H1 (cell line): Measurements from ENCODE around the gene WSCD1.

Experiments
- BACH1 ChIP-seq: IDR thresholded peaks from 2 replicates; pipeline ENCODE4 v1.6.1; 2012; ENCODE audit warnings: low read length, improper control_type of control experiment
- CEBPB ChIP-seq: IDR thresholded peaks from 2 replicates; pipeline ENCODE4 v1.6.1; 2012; ENCODE audit warnings: low read depth, low read length
- CHD2 ChIP-seq: IDR thresholded peaks from 2 replicates; pipeline ENCODE4 v1.6.1; 2012; ENCODE audit warnings: low read length, improper control_type of control experiment
- CREB1 ChIP-seq: IDR thresholded peaks from 2 replicates; pipeline ENCODE4 v1.6.1; 2012; ENCODE audit warnings: inconsistent platforms
- EP300 ChIP-seq, 2 experiments: IDR thresholded peaks; 1 replicate in 1 of 2; 2 replicates in 1 of 2; pipeline ENCODE4 v1.6.1; 2011 to 2012; ENCODE audit warnings: low read depth in 2 of 2, low read length in 2 of 2, mild to moderate bottlenecking in 2 of 2, borderline replicate concordance in 1 of 2, inconsistent platforms in 1 of 2, moderate library complexity in 1 of 2
- EZH2 ChIP-seq: fragments of 200-600 bp; sonication (generic); IDR thresholded peaks from 2 replicates; pipeline ENCODE4 v1.7.1; 2012; ENCODE audit warnings: low read depth, mild to moderate bottlenecking, moderate library complexity, low read length, inconsistent platforms; ENCODE audit not compliant: severe bottlenecking
- JUN ChIP-seq: IDR thresholded peaks from 2 replicates; pipeline ENCODE4 v1.6.1; 2011; ENCODE audit warnings: low read depth, mild to moderate bottlenecking, improper control_type of control experiment, low read length
- MAFK ChIP-seq: IDR thresholded peaks from 2 replicates; pipeline ENCODE4 v1.6.1; 2012; ENCODE audit warnings: low read depth, mild to moderate bottlenecking, improper control_type of control experiment, low read length
- RAD21 ChIP-seq, 2 experiments: IDR thresholded peaks in 1 of 2; conservative IDR thresholded peaks in 1 of 2; 2 replicates each; pipeline ENCODE4 v1.6.1; 2011; ENCODE audit warnings: low read depth in 2 of 2, low read length in 2 of 2, improper control_type of control experiment in 1 of 2, inconsistent platforms in 1 of 2, mild to moderate bottlenecking in 1 of 2, moderate library complexity in 1 of 2
- RFX5 ChIP-seq: IDR thresholded peaks from 2 replicates; pipeline ENCODE4 v1.6.1; 2011; ENCODE audit warnings: low read depth, low read length, improper control_type of control experiment, borderline replicate concordance
- TF ChIP-seq, protein P1 (sequence below), 3 experiments: IDR thresholded peaks; 1 replicate in 2 of 3; 2 replicates in 1 of 3; pipeline versions ENCODE4 v1.5.1 to v1.6.1; 2011; ENCODE audit warnings: low read length in 3 of 3, mild to moderate bottlenecking in 3 of 3, inconsistent platforms in 2 of 3, low read depth in 1 of 3, moderate library complexity in 1 of 3; ENCODE audit not compliant: insufficient read depth in 1 of 3; ENCODE audit errors: control extremely low read depth in 1 of 3
- TF ChIP-seq, protein P2 (sequence below): IDR thresholded peaks from 2 replicates; pipeline ENCODE4 v1.6.1; 2011; ENCODE audit warnings: low read depth, mild to moderate bottlenecking, low read length; ENCODE audit not compliant: insufficient read depth

DNA sequence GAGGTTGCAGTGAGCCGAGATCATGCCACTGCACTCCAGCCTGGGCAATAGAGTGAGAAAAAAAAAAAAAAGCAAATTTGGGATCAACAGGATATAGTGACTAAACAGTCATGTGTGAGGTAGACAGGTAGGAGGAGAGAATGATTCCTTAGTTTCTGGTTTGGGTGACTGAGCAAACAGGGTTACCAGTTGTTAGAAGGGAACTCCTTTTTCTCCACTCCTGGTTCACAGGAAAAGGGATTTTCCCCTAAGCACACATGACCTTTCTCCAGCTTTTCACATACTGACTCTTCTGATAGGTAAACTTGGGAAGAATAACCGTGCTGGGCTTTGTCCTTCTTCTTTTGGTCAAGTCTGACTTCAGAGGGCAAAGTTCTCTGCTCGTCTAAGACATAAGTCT is 17.3 kb upstream of the WSCD1 start:
- TF ChIP-seq RFX5 (no peak), MAFK (no peak), BACH1 (no peak), RAD21 (IDR thresholded peaks at IDR 0.05 in 1 of 2, conservative IDR thresholded peaks at IDR 0.05 in 1 of 2; ENCODE audit: low read depth in 2 of 2, low read length in 2 of 2) (no peak), JUN (no peak), CEBPB (no peak), EP300 (IDR thresholded peaks at IDR 0.05; ENCODE audit: borderline replicate concordance in 1 of 2, low read depth in 2 of 2, low read length in 2 of 2) (no peak), EZH2 (no peak), CHD2 (no peak), CREB1 (no peak)
- TF ChIP-seq, protein P1, sequence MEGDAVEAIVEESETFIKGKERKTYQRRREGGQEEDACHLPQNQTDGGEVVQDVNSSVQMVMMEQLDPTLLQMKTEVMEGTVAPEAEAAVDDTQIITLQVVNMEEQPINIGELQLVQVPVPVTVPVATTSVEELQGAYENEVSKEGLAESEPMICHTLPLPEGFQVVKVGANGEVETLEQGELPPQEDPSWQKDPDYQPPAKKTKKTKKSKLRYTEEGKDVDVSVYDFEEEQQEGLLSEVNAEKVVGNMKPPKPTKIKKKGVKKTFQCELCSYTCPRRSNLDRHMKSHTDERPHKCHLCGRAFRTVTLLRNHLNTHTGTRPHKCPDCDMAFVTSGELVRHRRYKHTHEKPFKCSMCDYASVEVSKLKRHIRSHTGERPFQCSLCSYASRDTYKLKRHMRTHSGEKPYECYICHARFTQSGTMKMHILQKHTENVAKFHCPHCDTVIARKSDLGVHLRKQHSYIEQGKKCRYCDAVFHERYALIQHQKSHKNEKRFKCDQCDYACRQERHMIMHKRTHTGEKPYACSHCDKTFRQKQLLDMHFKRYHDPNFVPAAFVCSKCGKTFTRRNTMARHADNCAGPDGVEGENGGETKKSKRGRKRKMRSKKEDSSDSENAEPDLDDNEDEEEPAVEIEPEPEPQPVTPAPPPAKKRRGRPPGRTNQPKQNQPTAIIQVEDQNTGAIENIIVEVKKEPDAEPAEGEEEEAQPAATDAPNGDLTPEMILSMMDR (IDR thresholded peaks at IDR 0.05; ENCODE audit: control extremely low read depth in 1 of 3, insufficient read depth in 1 of 3, low read depth in 1 of 3, low read length in 3 of 3), result no peak
- TF ChIP-seq, protein P2, sequence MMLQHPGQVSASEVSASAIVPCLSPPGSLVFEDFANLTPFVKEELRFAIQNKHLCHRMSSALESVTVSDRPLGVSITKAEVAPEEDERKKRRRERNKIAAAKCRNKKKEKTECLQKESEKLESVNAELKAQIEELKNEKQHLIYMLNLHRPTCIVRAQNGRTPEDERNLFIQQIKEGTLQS, result no peak
